HepG2 (cell line): ENCODE results near the gene B4GALT5. TPM values are rescaled to one million over a fixed set of nuclear protein-coding genes. Genes with fewer than 3 reads are reported as not detected.
A peak's percentile ranks its signal among the peaks of the same experiment; 100 is the strongest.

Source experiments
- CCAR2 ChIP-seq: fragments of 200-400 bp; formaldehyde crosslinking; optimal IDR thresholded peaks from 2 replicates; pipeline ENCODE3; 2018; ENCODE audit warnings: low read depth, mild to moderate bottlenecking, low read length, moderate library complexity
- ELF3 ChIP-seq: IDR thresholded peaks from 2 replicates; pipeline ENCODE4 v1.6.1; 2016; ENCODE audit warnings: missing genetic modification reagents, missing compliant biosample characterization
- GABPA ChIP-seq, 2 experiments: IDR thresholded peaks; 2 replicates each; pipeline ENCODE4 v1.6.1; 2011 to 2016; ENCODE audit warnings: low read depth in 2 of 2, low read length in 1 of 2, missing biosample characterization in 1 of 2, missing genetic modification characterization in 1 of 2
- HNF1B ChIP-seq: sonication (generic); formaldehyde crosslinking; IDR thresholded peaks from 2 replicates; pipeline ENCODE4 v1.5.1; 2020; ENCODE audit warnings: mild to moderate bottlenecking, moderate library complexity, missing genetic modification reagents
- KLF15 ChIP-seq: sonication (generic); formaldehyde crosslinking; IDR thresholded peaks from 2 replicates; pipeline ENCODE4 v1.8.1; 2023; ENCODE audit warnings: borderline replicate concordance, mild to moderate bottlenecking, inconsistent platforms, missing genetic modification reagents, mixed read lengths
- MAFK ChIP-seq, 2 experiments: IDR thresholded peaks in 1 of 2; conservative IDR thresholded peaks in 1 of 2; 2 replicates each; pipeline ENCODE4 v1.6.1; 2011; ENCODE audit warnings: improper control_type of control experiment in 2 of 2, low read length in 2 of 2
- POGZ ChIP-seq: sonication (generic); formaldehyde crosslinking; IDR thresholded peaks from 2 replicates; pipeline ENCODE4 v1.4.0; 2020; ENCODE audit warnings: mild to moderate bottlenecking, missing genetic modification reagents
- SOX5 ChIP-seq: IDR thresholded peaks from 2 replicates; pipeline ENCODE4 v1.6.1; 2016; ENCODE audit warnings: borderline replicate concordance
- polyA plus RNA-seq, 8 experiments: library from polyadenylated mRNA; depleted of rRNA in 3 of 8; stranded (reverse) in 7 of 8; unstranded in 1 of 8; fragments of >200 nt; fragmentation: Illumina TruSeq in 4 of 8; extraction: Trizol in 4 of 8; gene quantifications; 2 replicates each; pipeline versions ENCODE4 v1.2.1 to v1.2.3, GENCODE V29; 2011 to 2016; ENCODE audit warnings: low read depth in 4 of 8, missing spikeins in 1 of 8, mixed read lengths in 1 of 8; ENCODE audit not compliant: insufficient read depth in 1 of 8
- total RNA-seq, 5 experiments: library from RNA; depleted of rRNA; stranded (reverse); fragments of >200 nt; fragmentation: Illumina TruSeq; extraction: Trizol; gene quantifications; 2 replicates each; pipeline ENCODE4 v1.2.3, GENCODE V29; 2016; ENCODE audit warnings: low read depth in 1 of 5
- TF ChIP-seq, protein P1 (sequence below): sonication (generic); formaldehyde crosslinking; IDR thresholded peaks from 2 replicates; pipeline ENCODE4 v1.4.0; 2020; ENCODE audit warnings: low read depth, missing genetic modification reagents
- TF ChIP-seq, protein P2 (sequence below): IDR thresholded peaks from 2 replicates; pipeline ENCODE4 v1.6.1; 2016; ENCODE audit warnings: low read depth
- TF ChIP-seq, protein P3 (sequence below): sonication (generic); formaldehyde crosslinking; IDR thresholded peaks from 2 replicates; pipeline ENCODE4 v1.4.0; 2020; ENCODE audit warnings: missing genetic modification reagents
- TF ChIP-seq, protein P4 (sequence below): sonication (generic); formaldehyde crosslinking; conservative IDR thresholded peaks from 2 replicates; pipeline ENCODE4 v1.4.0; 2020; ENCODE audit warnings: mild to moderate bottlenecking, missing genetic modification reagents, moderate library complexity
- TF ChIP-seq, protein P5 (sequence below): sonication (generic); formaldehyde crosslinking; IDR thresholded peaks from 2 replicates; pipeline ENCODE4 v1.8.0; 2023; ENCODE audit warnings: mild to moderate bottlenecking, missing genetic modification reagents

B4GALT5 gene
- total and polyA plus RNA-seq, 2 of the 13 experiments (the other 11 are each of a cell fraction or from before 2014, with no cell fraction given): 27.3 to 30.9 TPM

- TF ChIP-seq, protein P1, sequence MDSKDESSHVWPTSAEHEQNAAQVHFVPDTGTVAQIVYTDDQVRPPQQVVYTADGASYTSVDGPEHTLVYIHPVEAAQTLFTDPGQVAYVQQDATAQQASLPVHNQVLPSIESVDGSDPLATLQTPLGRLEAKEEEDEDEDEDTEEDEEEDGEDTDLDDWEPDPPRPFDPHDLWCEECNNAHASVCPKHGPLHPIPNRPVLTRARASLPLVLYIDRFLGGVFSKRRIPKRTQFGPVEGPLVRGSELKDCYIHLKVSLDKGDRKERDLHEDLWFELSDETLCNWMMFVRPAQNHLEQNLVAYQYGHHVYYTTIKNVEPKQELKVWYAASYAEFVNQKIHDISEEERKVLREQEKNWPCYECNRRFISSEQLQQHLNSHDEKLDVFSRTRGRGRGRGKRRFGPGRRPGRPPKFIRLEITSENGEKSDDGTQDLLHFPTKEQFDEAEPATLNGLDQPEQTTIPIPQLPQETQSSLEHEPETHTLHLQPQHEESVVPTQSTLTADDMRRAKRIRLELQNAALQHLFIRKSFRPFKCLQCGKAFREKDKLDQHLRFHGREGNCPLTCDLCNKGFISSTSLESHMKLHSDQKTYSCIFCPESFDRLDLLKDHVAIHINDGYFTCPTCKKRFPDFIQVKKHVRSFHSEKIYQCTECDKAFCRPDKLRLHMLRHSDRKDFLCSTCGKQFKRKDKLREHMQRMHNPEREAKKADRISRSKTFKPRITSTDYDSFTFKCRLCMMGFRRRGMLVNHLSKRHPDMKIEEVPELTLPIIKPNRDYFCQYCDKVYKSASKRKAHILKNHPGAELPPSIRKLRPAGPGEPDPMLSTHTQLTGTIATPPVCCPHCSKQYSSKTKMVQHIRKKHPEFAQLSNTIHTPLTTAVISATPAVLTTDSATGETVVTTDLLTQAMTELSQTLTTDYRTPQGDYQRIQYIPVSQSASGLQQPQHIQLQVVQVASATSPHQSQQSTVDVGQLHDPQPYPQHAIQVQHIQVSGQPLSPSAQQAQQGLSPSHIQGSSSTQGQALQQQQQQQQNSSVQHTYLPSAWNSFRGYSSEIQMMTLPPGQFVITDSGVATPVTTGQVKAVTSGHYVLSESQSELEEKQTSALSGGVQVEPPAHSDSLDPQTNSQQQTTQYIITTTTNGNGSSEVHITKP (CRISPR knock-in tag): 0 out of 2 replicates have a peak, but pooled peaks have one; percentile 29
- TF ChIP-seq CCAR2 (peak; percentile 37), MAFK (conservative IDR thresholded peaks at IDR 0.05 in 1 of 2, IDR thresholded peaks at IDR 0.05 in 1 of 2; ENCODE audit: low read length in 2 of 2) (peak; percentile 21 to 35), HNF1B (CRISPR knock-in tag) (0 out of 2 replicates have a peak, but pooled peaks have one; percentile 22), GABPA (IDR thresholded peaks at IDR 0.05; ENCODE audit: low read depth, low read length) (no peak), GABPA (CRISPR knock-in tag; IDR thresholded peaks at IDR 0.05; ENCODE audit: low read depth) (peak; percentile 72), SOX5 (CRISPR knock-in tag) (0 out of 2 replicates have a peak, but pooled peaks have one; percentile 15), ELF3 (CRISPR knock-in tag) (peak; percentile 63), KLF15 (no peak), POGZ (CRISPR knock-in tag) (no peak)
- TF ChIP-seq, protein P2, sequence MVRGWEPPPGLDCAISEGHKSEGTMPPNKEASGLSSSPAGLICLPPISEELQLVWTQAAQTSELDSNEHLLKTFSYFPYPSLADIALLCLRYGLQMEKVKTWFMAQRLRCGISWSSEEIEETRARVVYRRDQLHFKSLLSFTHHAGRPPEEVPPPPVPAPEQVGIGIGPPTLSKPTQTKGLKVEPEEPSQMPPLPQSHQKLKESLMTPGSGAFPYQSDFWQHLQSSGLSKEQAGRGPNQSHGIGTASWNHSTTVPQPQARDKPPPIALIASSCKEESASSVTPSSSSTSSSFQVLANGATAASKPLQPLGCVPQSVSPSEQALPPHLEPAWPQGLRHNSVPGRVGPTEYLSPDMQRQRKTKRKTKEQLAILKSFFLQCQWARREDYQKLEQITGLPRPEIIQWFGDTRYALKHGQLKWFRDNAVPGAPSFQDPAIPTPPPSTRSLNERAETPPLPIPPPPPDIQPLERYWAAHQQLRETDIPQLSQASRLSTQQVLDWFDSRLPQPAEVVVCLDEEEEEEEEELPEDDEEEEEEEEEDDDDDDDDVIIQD (CRISPR knock-in tag): 0 out of 2 replicates have a peak, but pooled peaks have one; percentile 52
- TF ChIP-seq, protein P3, sequence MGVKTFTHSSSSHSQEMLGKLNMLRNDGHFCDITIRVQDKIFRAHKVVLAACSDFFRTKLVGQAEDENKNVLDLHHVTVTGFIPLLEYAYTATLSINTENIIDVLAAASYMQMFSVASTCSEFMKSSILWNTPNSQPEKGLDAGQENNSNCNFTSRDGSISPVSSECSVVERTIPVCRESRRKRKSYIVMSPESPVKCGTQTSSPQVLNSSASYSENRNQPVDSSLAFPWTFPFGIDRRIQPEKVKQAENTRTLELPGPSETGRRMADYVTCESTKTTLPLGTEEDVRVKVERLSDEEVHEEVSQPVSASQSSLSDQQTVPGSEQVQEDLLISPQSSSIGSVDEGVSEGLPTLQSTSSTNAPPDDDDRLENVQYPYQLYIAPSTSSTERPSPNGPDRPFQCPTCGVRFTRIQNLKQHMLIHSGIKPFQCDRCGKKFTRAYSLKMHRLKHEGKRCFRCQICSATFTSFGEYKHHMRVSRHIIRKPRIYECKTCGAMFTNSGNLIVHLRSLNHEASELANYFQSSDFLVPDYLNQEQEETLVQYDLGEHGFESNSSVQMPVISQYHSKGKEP (CRISPR knock-in tag): no peak
- TF ChIP-seq, protein P4, sequence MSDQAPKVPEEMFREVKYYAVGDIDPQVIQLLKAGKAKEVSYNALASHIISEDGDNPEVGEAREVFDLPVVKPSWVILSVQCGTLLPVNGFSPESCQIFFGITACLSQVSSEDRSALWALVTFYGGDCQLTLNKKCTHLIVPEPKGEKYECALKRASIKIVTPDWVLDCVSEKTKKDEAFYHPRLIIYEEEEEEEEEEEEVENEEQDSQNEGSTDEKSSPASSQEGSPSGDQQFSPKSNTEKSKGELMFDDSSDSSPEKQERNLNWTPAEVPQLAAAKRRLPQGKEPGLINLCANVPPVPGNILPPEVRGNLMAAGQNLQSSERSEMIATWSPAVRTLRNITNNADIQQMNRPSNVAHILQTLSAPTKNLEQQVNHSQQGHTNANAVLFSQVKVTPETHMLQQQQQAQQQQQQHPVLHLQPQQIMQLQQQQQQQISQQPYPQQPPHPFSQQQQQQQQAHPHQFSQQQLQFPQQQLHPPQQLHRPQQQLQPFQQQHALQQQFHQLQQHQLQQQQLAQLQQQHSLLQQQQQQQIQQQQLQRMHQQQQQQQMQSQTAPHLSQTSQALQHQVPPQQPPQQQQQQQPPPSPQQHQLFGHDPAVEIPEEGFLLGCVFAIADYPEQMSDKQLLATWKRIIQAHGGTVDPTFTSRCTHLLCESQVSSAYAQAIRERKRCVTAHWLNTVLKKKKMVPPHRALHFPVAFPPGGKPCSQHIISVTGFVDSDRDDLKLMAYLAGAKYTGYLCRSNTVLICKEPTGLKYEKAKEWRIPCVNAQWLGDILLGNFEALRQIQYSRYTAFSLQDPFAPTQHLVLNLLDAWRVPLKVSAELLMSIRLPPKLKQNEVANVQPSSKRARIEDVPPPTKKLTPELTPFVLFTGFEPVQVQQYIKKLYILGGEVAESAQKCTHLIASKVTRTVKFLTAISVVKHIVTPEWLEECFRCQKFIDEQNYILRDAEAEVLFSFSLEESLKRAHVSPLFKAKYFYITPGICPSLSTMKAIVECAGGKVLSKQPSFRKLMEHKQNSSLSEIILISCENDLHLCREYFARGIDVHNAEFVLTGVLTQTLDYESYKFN: 0 out of 2 replicates have a peak, but pooled peaks have one; percentile 13
- TF ChIP-seq, protein P5, sequence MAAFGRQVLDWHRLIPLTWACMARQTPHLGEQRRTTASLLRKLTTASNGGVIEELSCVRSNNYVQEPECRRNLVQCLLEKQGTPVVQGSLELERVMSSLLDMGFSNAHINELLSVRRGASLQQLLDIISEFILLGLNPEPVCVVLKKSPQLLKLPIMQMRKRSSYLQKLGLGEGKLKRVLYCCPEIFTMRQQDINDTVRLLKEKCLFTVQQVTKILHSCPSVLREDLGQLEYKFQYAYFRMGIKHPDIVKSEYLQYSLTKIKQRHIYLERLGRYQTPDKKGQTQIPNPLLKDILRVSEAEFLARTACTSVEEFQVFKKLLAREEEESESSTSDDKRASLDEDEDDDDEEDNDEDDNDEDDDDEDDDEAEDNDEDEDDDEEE (CRISPR knock-in tag): peak; percentile 64; the same call in 1 of the 2 replicates
These were observed 10.9 kb upstream of the B4GALT5 start (continued) for GRCh38 chr20:49724408-49725223.
